HEK293 (cell line): ENCODE data around the gene TPD52L1.

Source experiments
- CTCF ChIA-PET: fragments of 350-600 bp; formaldehyde crosslinking; extraction: SDS; loops from one replicate; lab custom pipeline; 2021; ENCODE audit warnings: antibody characterized with exemption; lab: Yijun Ruan, JAX
- POLR2A ChIA-PET: fragments of 300-600 bp; formaldehyde crosslinking; extraction: SDS; loops from one replicate; lab custom pipeline; 2020; ENCODE audit warnings: antibody characterized with exemption, inconsistent platforms; lab: Yijun Ruan, JAX
- H3K27ac ChIP-seq: fragments of 200-500 bp; sonication (Bioruptor generic); 2 replicates; pipeline ENCODE4 v1.5.1; 2014; ENCODE audit warnings: low read depth, low read length, control low read depth, inconsistent platforms; ENCODE audit errors: extremely low read depth
- H3K36me3 ChIP-seq, 2 experiments: fragments of 200-500 bp in 1 of 2; sonication (Bioruptor generic) in 1 of 2; 1 replicate in 1 of 2; 2 replicates in 1 of 2; pipeline ENCODE4 v1.5.1; 2014 to 2017; ENCODE audit warnings: inconsistent platforms in 2 of 2, low read length in 2 of 2; ENCODE audit not compliant: control insufficient read depth in 2 of 2, insufficient read depth in 1 of 2
- H3K4me1 ChIP-seq: fragments of 200-500 bp; sonication (Bioruptor generic); 2 replicates; pipeline ENCODE4 v1.5.1; 2014; ENCODE audit warnings: mild to moderate bottlenecking, low read length, inconsistent platforms; ENCODE audit not compliant: control insufficient read depth, insufficient read depth
- H3K4me3 ChIP-seq: 2 replicates; pipeline ENCODE4 v1.5.1; 2011; ENCODE audit warnings: low read depth, mild to moderate bottlenecking, control low read depth, low read length, moderate library complexity
- H3K9me3 ChIP-seq: fragments of 200-500 bp; sonication (Bioruptor generic); 2 replicates; pipeline ENCODE4 v1.5.1; 2014; ENCODE audit warnings: low read depth, low read length, inconsistent platforms; ENCODE audit not compliant: control insufficient read depth, insufficient read depth
- BCL11A ChIP-seq: fragments of 450-650 bp; formaldehyde crosslinking; IDR thresholded peaks from 2 replicates; pipeline ENCODE4 v1.5.1; 2016; ENCODE audit warnings: low read depth, missing biosample characterization, missing genetic modification characterization
- HOXA7 ChIP-seq: sonication (generic); formaldehyde crosslinking; IDR thresholded peaks from 2 replicates; pipeline ENCODE4 v1.8.1; 2022; ENCODE audit warnings: missing genetic modification reagents, borderline replicate concordance
- HOXC10 ChIP-seq: sonication (generic); formaldehyde crosslinking; IDR thresholded peaks from 2 replicates; pipeline ENCODE4 v1.8.1; 2023; ENCODE audit warnings: mild to moderate bottlenecking, missing genetic modification reagents
- KLF10 ChIP-seq: fragments of 450-650 bp; IDR thresholded peaks from 2 replicates; pipeline ENCODE4 v1.5.1; 2018; ENCODE audit warnings: missing biosample characterization, mild to moderate bottlenecking, missing genetic modification characterization
- PATZ1 ChIP-seq: fragments of 450-650 bp; formaldehyde crosslinking; IDR thresholded peaks from 2 replicates; pipeline ENCODE4 v1.5.1; 2016; ENCODE audit warnings: missing biosample characterization, missing genetic modification characterization
- ZNF184 ChIP-seq: fragments of 450-650 bp; IDR thresholded peaks from 2 replicates; pipeline ENCODE4 v1.5.1; 2018; ENCODE audit warnings: missing biosample characterization, mild to moderate bottlenecking, missing genetic modification characterization
- ZNF391 ChIP-seq: fragments of 450-650 bp; formaldehyde crosslinking; IDR thresholded peaks from 2 replicates; pipeline ENCODE4 v1.5.1; 2016; ENCODE audit warnings: low read depth, missing biosample characterization, missing genetic modification characterization, borderline replicate concordance
- ZNF501 ChIP-seq: fragments of 450-650 bp; formaldehyde crosslinking; IDR thresholded peaks from 2 replicates; pipeline ENCODE4 v1.5.1; 2016; ENCODE audit warnings: missing biosample characterization, missing genetic modification characterization
- ZNF521 ChIP-seq: fragments of 450-650 bp; formaldehyde crosslinking; IDR thresholded peaks from 2 replicates; pipeline ENCODE4 v1.5.1; 2017; ENCODE audit warnings: missing biosample characterization, mild to moderate bottlenecking, missing genetic modification characterization
- ZNF558 ChIP-seq: fragments of 450-650 bp; formaldehyde crosslinking; IDR thresholded peaks from 2 replicates; pipeline ENCODE4 v1.5.1; 2016; ENCODE audit warnings: missing biosample characterization, missing genetic modification characterization
- ZNF580 ChIP-seq: fragments of 450-650 bp; formaldehyde crosslinking; IDR thresholded peaks from 2 replicates; pipeline ENCODE4 v1.5.1; 2016; ENCODE audit warnings: missing biosample characterization, missing genetic modification characterization
- ZNF670 ChIP-seq: fragments of 450-650 bp; formaldehyde crosslinking; IDR thresholded peaks from 2 replicates; pipeline ENCODE4 v1.5.1; 2016; ENCODE audit warnings: missing biosample characterization, missing genetic modification characterization, low read depth
- ZNF776 ChIP-seq: fragments of 450-650 bp; formaldehyde crosslinking; IDR thresholded peaks from 2 replicates; pipeline ENCODE4 v1.5.0; 2017; ENCODE audit warnings: missing biosample characterization, missing genetic modification characterization, borderline replicate concordance
- ZNF777 ChIP-seq: fragments of 450-650 bp; formaldehyde crosslinking; IDR thresholded peaks from 2 replicates; pipeline ENCODE4 v1.5.1; 2017; ENCODE audit warnings: missing biosample characterization, missing genetic modification characterization, borderline replicate concordance
- ZSCAN30 ChIP-seq: fragments of 450-650 bp; IDR thresholded peaks from 2 replicates; pipeline ENCODE4 v1.5.1; 2018; ENCODE audit warnings: missing biosample characterization, mild to moderate bottlenecking, missing genetic modification characterization, moderate library complexity
- TF ChIP-seq, protein P1 (sequence below): fragments of 450-650 bp; formaldehyde crosslinking; IDR thresholded peaks from 2 replicates; pipeline ENCODE4 v1.5.1; 2016; ENCODE audit warnings: missing biosample characterization, missing genetic modification characterization, low read depth
- TF ChIP-seq, protein P2 (sequence below): fragments of 450-650 bp; formaldehyde crosslinking; IDR thresholded peaks from 2 replicates; pipeline ENCODE4 v1.5.1; 2016; ENCODE audit warnings: missing biosample characterization, missing genetic modification characterization
- TF ChIP-seq, protein P3 (sequence below): fragments of 450-650 bp; formaldehyde crosslinking; IDR thresholded peaks from 2 replicates; pipeline ENCODE4 v1.5.1; 2017; ENCODE audit warnings: missing biosample characterization, mild to moderate bottlenecking, missing genetic modification characterization, moderate library complexity

TPD52L1 gene

DNA sequence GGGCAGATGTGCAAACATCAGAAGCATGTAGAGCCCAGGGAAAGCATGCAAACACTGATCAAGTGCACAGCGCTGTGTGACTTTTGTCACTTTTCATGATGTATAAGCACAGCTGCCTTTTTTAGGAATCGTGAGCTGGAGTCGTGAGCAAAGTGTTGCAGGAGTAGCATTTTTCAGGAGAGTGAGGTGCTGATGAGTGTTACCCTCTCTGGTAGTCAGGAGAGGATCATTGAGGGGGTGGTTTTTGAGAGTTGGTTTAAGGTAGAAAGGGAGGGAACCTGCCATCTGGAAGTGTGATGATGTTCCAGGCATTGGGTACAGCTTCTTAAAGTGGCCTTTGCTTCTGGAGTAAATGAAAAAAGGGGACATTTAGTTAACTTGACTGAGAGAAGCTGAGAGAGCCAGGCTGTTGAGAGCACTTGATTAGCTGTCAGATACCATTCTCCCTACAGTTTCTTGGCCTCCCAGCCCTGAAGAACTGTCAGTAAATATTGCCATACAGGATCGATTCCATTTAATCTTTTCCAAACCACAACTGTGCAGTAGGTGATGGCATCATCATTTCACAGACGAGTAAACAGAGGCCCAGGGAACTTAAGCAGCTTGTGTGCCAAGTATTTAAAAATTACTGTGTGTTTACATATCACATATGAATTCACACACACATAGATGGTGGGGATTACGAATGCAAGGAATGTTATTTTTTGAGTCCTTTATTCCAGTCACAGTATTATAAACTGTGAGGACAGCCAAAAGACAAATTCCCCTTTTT lies 28.9 kb downstream of the TPD52L1 start:
- Histone ChIP-seq H3K9me3 (no peaks in the 10 kb centered on the region), H3K4me1 (no peaks in the 10 kb centered on the region), H3K4me3 (no peak overlapping the region), H3K36me3 (no peaks in the 10 kb centered on the region), H3K27ac (no peak overlapping the region)
- CTCF ChIA-PET: interaction anchor here (0.6 to 1.4 kb wide), 6 partner anchors 9 to 162 kb away, joined by 3 to 5 read pairs (median 4); no protein-coding TSS in a partner anchor
- TF ChIP-seq, protein P1, sequence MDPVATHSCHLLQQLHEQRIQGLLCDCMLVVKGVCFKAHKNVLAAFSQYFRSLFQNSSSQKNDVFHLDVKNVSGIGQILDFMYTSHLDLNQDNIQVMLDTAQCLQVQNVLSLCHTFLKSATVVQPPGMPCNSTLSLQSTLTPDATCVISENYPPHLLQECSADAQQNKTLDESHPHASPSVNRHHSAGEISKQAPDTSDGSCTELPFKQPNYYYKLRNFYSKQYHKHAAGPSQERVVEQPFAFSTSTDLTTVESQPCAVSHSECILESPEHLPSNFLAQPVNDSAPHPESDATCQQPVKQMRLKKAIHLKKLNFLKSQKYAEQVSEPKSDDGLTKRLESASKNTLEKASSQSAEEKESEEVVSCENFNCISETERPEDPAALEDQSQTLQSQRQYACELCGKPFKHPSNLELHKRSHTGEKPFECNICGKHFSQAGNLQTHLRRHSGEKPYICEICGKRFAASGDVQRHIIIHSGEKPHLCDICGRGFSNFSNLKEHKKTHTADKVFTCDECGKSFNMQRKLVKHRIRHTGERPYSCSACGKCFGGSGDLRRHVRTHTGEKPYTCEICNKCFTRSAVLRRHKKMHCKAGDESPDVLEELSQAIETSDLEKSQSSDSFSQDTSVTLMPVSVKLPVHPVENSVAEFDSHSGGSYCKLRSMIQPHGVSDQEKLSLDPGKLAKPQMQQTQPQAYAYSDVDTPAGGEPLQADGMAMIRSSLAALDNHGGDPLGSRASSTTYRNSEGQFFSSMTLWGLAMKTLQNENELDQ: no peak
- TF ChIP-seq ZNF776 (tag by site-specific recombination) (no peak), ZNF777 (tag by site-specific recombination) (no peak), ZNF501 (no peak), ZNF558 (tag by site-specific recombination) (no peak), ZNF670 (tag by site-specific recombination) (no peak), PATZ1 (tag by site-specific recombination) (no peak), BCL11A (tag by site-specific recombination) (no peak), ZNF580 (tag by site-specific recombination) (no peak), ZNF521 (tag by site-specific recombination) (no peak), ZNF391 (tag by site-specific recombination) (no peak), HOXA7 (CRISPR knock-in tag) (no peak), KLF10 (tag by site-specific recombination) (no peak), ZNF184 (no peak), HOXC10 (CRISPR knock-in tag) (no peak), ZSCAN30 (tag by site-specific recombination) (no peak)
- TF ChIP-seq, protein P2, sequence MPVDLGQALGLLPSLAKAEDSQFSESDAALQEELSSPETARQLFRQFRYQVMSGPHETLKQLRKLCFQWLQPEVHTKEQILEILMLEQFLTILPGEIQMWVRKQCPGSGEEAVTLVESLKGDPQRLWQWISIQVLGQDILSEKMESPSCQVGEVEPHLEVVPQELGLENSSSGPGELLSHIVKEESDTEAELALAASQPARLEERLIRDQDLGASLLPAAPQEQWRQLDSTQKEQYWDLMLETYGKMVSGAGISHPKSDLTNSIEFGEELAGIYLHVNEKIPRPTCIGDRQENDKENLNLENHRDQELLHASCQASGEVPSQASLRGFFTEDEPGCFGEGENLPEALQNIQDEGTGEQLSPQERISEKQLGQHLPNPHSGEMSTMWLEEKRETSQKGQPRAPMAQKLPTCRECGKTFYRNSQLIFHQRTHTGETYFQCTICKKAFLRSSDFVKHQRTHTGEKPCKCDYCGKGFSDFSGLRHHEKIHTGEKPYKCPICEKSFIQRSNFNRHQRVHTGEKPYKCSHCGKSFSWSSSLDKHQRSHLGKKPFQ (tag by site-specific recombination): no peak
- TF ChIP-seq, protein P3, sequence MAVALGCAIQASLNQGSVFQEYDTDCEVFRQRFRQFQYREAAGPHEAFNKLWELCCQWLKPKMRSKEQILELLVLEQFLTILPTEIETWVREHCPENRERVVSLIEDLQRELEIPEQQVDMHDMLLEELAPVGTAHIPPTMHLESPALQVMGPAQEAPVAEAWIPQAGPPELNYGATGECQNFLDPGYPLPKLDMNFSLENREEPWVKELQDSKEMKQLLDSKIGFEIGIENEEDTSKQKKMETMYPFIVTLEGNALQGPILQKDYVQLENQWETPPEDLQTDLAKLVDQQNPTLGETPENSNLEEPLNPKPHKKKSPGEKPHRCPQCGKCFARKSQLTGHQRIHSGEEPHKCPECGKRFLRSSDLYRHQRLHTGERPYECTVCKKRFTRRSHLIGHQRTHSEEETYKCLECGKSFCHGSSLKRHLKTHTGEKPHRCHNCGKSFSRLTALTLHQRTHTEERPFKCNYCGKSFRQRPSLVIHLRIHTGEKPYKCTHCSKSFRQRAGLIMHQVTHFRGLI (tag by site-specific recombination): no peak
- POLR2A ChIA-PET: no interaction called here
